K562 (cell line): ENCODE measurements around the gene ALOX12.

Experiments
- CTCF ChIP-seq, 3 experiments: IDR thresholded peaks in 2 of 3; conservative IDR thresholded peaks in 1 of 3; 2 replicates each; pipeline ENCODE4 v1.5.1; 2011 to 2012; ENCODE audit warnings: low read length in 3 of 3, mild to moderate bottlenecking in 3 of 3, control low read depth in 2 of 3, improper control_type of control experiment in 1 of 3, inconsistent platforms in 1 of 3, low read depth in 1 of 3, mixed read lengths in 1 of 3, moderate library complexity in 1 of 3; ENCODE audit not compliant: insufficient read depth in 2 of 3
- SP2 ChIP-seq: IDR thresholded peaks from 2 replicates; pipeline ENCODE4 v1.6.1; 2011; ENCODE audit warnings: mild to moderate bottlenecking, low read depth, low read length, moderate library complexity; ENCODE audit not compliant: poor library complexity, severe bottlenecking; ENCODE audit errors: extremely low read depth
- ZNF507 ChIP-seq: conservative IDR thresholded peaks from 2 replicates; pipeline ENCODE4 v1.6.1; 2017; ENCODE audit warnings: missing genetic modification characterization, missing compliant biosample characterization

- TF ChIP-seq CTCF (IDR thresholded peaks at IDR 0.05 in 2 of 3, conservative IDR thresholded peaks at IDR 0.05 in 1 of 3; ENCODE audit: insufficient read depth in 2 of 3, low read depth in 1 of 3, low read length in 3 of 3) (no peak), SP2 (no peak), ZNF507 (tag) (no peak)
Measured at GRCh38 chr17:7029659-7030058, 33.8 kb downstream of the ALOX12 start.
